IMR-90 (cell line): ENCODE data around the gene REXO5. TPM values are rescaled to one million over a fixed set of nuclear protein-coding genes. Genes with fewer than 3 reads are reported as not detected.
"Not testable (repeated sequence)": the region's sequence is repeated elsewhere in the genome, so short reads cannot be mapped to it uniquely, and the experiment has no call there.

Source experiments
- ATAC-seq: fragments of 200-7000 bp; cut with Tn5 transposase; 2 replicates; pipeline ENCODE4 v1.9.1; 2020; ENCODE audit warnings: low read depth, mild to moderate bottlenecking, moderate library complexity
- BruUV-seq: library from RNA; stranded (reverse); fragments of 400-500 nt; replicated peaks from 2 replicates; lab custom pipeline; 2021; lab: Mats Ljungman, UMichigan
- CTCF ChIA-PET: fragments of 300-600 bp; formaldehyde crosslinking; extraction: SDS; loops from one replicate; lab custom pipeline; 2021; ENCODE audit warnings: antibody characterized with exemption; lab: Yijun Ruan, JAX
- POLR2A ChIA-PET: fragments of 300-600 bp; sonication (Branson Sonifier 250); formaldehyde crosslinking; loops from one replicate; lab custom pipeline; 2022; ENCODE audit warnings: antibody characterized with exemption; ENCODE audit not compliant: unreplicated experiment; lab: Charles Lee
- DNase-seq: peaks from one replicate; pipeline ENCODE4 v3.0.0; 2013
- H2AFZ ChIP-seq: replicated peaks from 2 replicates; pipeline ENCODE3; 2013; ENCODE audit warnings: low read length, mild to moderate bottlenecking; ENCODE audit not compliant: poor library complexity
- H2AK5ac ChIP-seq: 2 replicates; pipeline ENCODE4 v1.6.1; 2013; ENCODE audit warnings: low read depth, low read length, inconsistent platforms
- H2AK9ac ChIP-seq: replicated peaks from 2 replicates; pipeline ENCODE3; 2013; ENCODE audit warnings: mild to moderate bottlenecking, low read depth, low read length, moderate library complexity; ENCODE audit not compliant: poor library complexity
- H2BK120ac ChIP-seq: 2 replicates; pipeline ENCODE4 v1.6.1; 2013; ENCODE audit warnings: low read depth, low read length, inconsistent platforms
- H2BK15ac ChIP-seq: 3 replicates; pipeline ENCODE4 v1.6.1; 2013; ENCODE audit warnings: low read depth, low read length, inconsistent platforms
- H2BK20ac ChIP-seq: 2 replicates; pipeline ENCODE4 v1.6.1; 2013; ENCODE audit warnings: low read depth, mild to moderate bottlenecking, inconsistent platforms, low read length, moderate library complexity
- H2BK5ac ChIP-seq: 2 replicates; pipeline ENCODE4 v1.6.1; 2013; ENCODE audit warnings: mild to moderate bottlenecking, low read depth, low read length, inconsistent platforms; ENCODE audit not compliant: poor library complexity, severe bottlenecking
- H3K14ac ChIP-seq: replicated peaks from 2 replicates; pipeline ENCODE4 v1.6.1; 2013; ENCODE audit warnings: low read depth, low read length, inconsistent platforms
- H3K18ac ChIP-seq: 2 replicates; pipeline ENCODE4 v1.6.1; 2013; ENCODE audit warnings: low read depth, low read length, control low read depth
- H3K23ac ChIP-seq: 2 replicates; pipeline ENCODE4 v1.6.1; 2013; ENCODE audit warnings: low read depth, low read length, inconsistent platforms
- H3K27ac ChIP-seq: 2 replicates; pipeline ENCODE4 v1.5.1; 2013; ENCODE audit warnings: mild to moderate bottlenecking, control low read depth, low read length; ENCODE audit not compliant: insufficient read depth
- H3K27me3 ChIP-seq: 2 replicates; pipeline ENCODE4 v1.6.1; 2013; ENCODE audit warnings: low read length; ENCODE audit not compliant: control insufficient read depth, insufficient read depth
- H3K36me3 ChIP-seq: 2 replicates; pipeline ENCODE4 v1.6.1; 2013; ENCODE audit warnings: low read length, mixed read lengths; ENCODE audit not compliant: control insufficient read depth, insufficient read depth
- H3K4ac ChIP-seq: 2 replicates; pipeline ENCODE4 v1.6.1; 2013; ENCODE audit warnings: low read depth, low read length, inconsistent platforms
- H3K4me1 ChIP-seq: 2 replicates; pipeline ENCODE4 v1.6.1; 2013; ENCODE audit warnings: low read length, mixed read lengths; ENCODE audit not compliant: control insufficient read depth, insufficient read depth
- H3K4me2 ChIP-seq: 2 replicates; pipeline ENCODE4 v1.6.1; 2013; ENCODE audit warnings: low read depth, mild to moderate bottlenecking, control low read depth, low read length, moderate library complexity
- H3K4me3 ChIP-seq: 2 replicates; pipeline ENCODE4 v1.5.1; 2013; ENCODE audit warnings: low read depth, mild to moderate bottlenecking, control low read depth, low read length, moderate library complexity; ENCODE audit not compliant: insufficient read depth
- H3K56ac ChIP-seq: 2 replicates; pipeline ENCODE4 v1.6.1; 2013; ENCODE audit warnings: low read length, inconsistent platforms; ENCODE audit not compliant: insufficient read depth; ENCODE audit errors: extremely low read depth
- H3K79me1 ChIP-seq, 2 experiments: 2 replicates each; pipeline ENCODE4 v1.6.1; 2013; ENCODE audit warnings: low read length in 2 of 2, inconsistent platforms in 1 of 2, low read depth in 1 of 2
- H3K9ac ChIP-seq: 2 replicates; pipeline ENCODE4 v1.6.1; 2013; ENCODE audit warnings: low read depth, low read length, control low read depth
- H3K9me1 ChIP-seq: 2 replicates; pipeline ENCODE4 v1.6.1; 2013; ENCODE audit warnings: low read length, inconsistent platforms; ENCODE audit not compliant: insufficient read depth
- H3K9me3 ChIP-seq: 2 replicates; pipeline ENCODE4 v1.6.1; 2013; ENCODE audit warnings: low read length; ENCODE audit not compliant: control insufficient read depth, insufficient read depth
- H4K20me1 ChIP-seq: 2 replicates; pipeline ENCODE4 v1.6.1; 2013; ENCODE audit warnings: low read length, inconsistent platforms; ENCODE audit not compliant: insufficient read depth
- H4K5ac ChIP-seq: 2 replicates; pipeline ENCODE4 v1.6.1; 2013; ENCODE audit warnings: mild to moderate bottlenecking, low read depth, low read length, control low read depth
- H4K8ac ChIP-seq, 2 experiments: 2 replicates each; pipeline ENCODE4 v1.6.1; 2013; ENCODE audit warnings: low read depth in 2 of 2, low read length in 2 of 2, control low read depth in 1 of 2, inconsistent platforms in 1 of 2
- H4K91ac ChIP-seq: 2 replicates; pipeline ENCODE4 v1.6.1; 2013; ENCODE audit warnings: low read depth, low read length, inconsistent platforms; ENCODE audit not compliant: insufficient read depth
- WGBS, 2 experiments: methylation state at CpG; one replicate each; pipeline versions ENCODE4 v1.1.5 to v1.1.7; 2013; ENCODE audit warnings: missing lambda C conversion rate in 2 of 2; ENCODE audit not compliant: insufficient read length in 1 of 2; ENCODE audit errors: extremely low coverage in 2 of 2; 5-methylcytosine and 5-hydroxymethylcytosine counted together
- dilution Hi-C: fragments of 300-500 bp; cut with HindIII; formaldehyde crosslinking; loops from one replicate; pipeline ENCODE4 v1.14.3; 2018; ENCODE audit warnings: low sequenced_read_pairs; ENCODE audit not compliant: unreplicated experiment
- in situ Hi-C: fragments of 300-500 bp; cut with MboI; formaldehyde crosslinking; loops from 3 replicates; pipeline ENCODE4 v1.14.3; 2019; ENCODE audit warnings: low sequenced_read_pairs, inconsistent platforms, mixed read lengths
- intact Hi-C: fragments of 100-400 bp; cut with micrococcal nuclease; formaldehyde crosslinking; loops from 2 replicates; pipeline ENCODE4 v1.10.0; 2022
- polyA plus RNA-seq, 3 experiments: library from polyadenylated mRNA; depleted of rRNA; stranded (reverse); fragments of >200 nt; gene quantifications; 2 replicates each; pipeline ENCODE4 v1.2.3, GENCODE V29; 2012; ENCODE audit warnings: low replicate concordance in 1 of 3
- total RNA-seq: library from RNA; depleted of rRNA; stranded (reverse); fragments of >200 nt; gene quantifications from 2 replicates; pipeline ENCODE4 v1.2.3, GENCODE V29; 2012

Gene REXO5
- total and polyA plus RNA-seq, 2 of the 4 experiments (the other 2 are of a cell fraction): 3.7 to 7.0 TPM

GRCh38 chr16:20860995-20861394 is 54.7 kb downstream of the REXO5 start:
- H3K9me1 ChIP-seq: peaks cover 18% of the 10 kb centered on the region
- H3K4me3 ChIP-seq, ATAC-seq, in situ Hi-C loops, H3K4me1 ChIP-seq, H3K18ac ChIP-seq, H3K9ac ChIP-seq, H3K4ac ChIP-seq, H2BK120ac ChIP-seq, H3K9me3 ChIP-seq, BruUV-seq, H4K20me1 ChIP-seq, H2AFZ ChIP-seq, H2AK9ac ChIP-seq, H4K8ac ChIP-seq, H2BK5ac ChIP-seq, H3K4me2 ChIP-seq, H3K27ac ChIP-seq, H3K56ac ChIP-seq, H4K5ac ChIP-seq, H2BK15ac ChIP-seq, H2AK5ac ChIP-seq, H3K23ac ChIP-seq, CTCF ChIA-PET, H3K14ac ChIP-seq, H2BK20ac ChIP-seq, DNase-seq, dilution Hi-C loops, H4K91ac ChIP-seq, H3K27me3 ChIP-seq, POLR2A ChIA-PET: not testable (repeated sequence)
- WGBS, 2 experiments: no CpG with 5 or more reads among the region's 4 CpGs
- intact Hi-C loops: loop anchor here (2.0 kb wide), 1 partner anchor 34 kb away; no protein-coding TSS in a partner anchor
- H3K79me1 ChIP-seq: peaks cover 24 to 72% of the 10 kb centered on the region in 2 experiments
- peaks cover 29% of the 10 kb centered on the region for H3K36me3 ChIP-seq
